ENCODE data around the gene ANO4. TPM values are rescaled to one million over a fixed set of nuclear protein-coding genes. Genes with fewer than 3 reads are reported as not detected.

Gene ANO4
- total RNA-seq, 1 donor from 2014 or later = not detected

DNA sequence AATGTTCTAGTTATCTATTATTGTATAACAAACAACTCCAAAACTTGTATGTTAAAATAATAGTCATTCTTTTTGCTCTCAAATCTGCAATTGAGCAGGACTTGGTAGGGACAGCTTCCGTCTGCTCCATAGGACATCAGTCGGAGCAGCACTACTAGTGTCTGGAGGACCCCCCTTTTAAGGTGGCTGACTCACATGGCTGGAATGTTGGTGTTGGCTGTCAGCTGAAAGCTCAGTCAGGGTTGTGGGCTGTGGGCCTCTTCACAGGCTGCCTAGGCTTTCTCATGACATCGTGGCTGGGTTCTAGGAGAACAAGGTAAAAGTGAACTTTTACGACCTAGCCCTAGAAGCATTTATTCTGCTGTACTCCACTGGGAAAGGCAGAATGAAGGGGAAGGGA is 160.6 kb downstream of the ANO4 start:
- no peak overlapping the region for H3K27ac Mint-ChIP-seq
- H3K36me3 Mint-ChIP-seq (ENCODE audit: low read depth) = no peaks in the 10 kb centered on the region

GRCh38 chr12:100956311-100956852 is 161.8 kb downstream of the ANO4 start:
- H3K27ac Mint-ChIP-seq = no peak overlapping the region
- TF ChIP-seq, protein P1, sequence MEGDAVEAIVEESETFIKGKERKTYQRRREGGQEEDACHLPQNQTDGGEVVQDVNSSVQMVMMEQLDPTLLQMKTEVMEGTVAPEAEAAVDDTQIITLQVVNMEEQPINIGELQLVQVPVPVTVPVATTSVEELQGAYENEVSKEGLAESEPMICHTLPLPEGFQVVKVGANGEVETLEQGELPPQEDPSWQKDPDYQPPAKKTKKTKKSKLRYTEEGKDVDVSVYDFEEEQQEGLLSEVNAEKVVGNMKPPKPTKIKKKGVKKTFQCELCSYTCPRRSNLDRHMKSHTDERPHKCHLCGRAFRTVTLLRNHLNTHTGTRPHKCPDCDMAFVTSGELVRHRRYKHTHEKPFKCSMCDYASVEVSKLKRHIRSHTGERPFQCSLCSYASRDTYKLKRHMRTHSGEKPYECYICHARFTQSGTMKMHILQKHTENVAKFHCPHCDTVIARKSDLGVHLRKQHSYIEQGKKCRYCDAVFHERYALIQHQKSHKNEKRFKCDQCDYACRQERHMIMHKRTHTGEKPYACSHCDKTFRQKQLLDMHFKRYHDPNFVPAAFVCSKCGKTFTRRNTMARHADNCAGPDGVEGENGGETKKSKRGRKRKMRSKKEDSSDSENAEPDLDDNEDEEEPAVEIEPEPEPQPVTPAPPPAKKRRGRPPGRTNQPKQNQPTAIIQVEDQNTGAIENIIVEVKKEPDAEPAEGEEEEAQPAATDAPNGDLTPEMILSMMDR (IDR thresholded peaks at IDR 0.05) = no peak
- no peaks in the 10 kb centered on the region for H3K36me3 Mint-ChIP-seq (ENCODE audit: low read depth)
- H3K9me3 Mint-ChIP-seq = no peaks in the 10 kb centered on the region
- ATAC-seq (ENCODE audit: low read depth) (no peak), DNase-seq (no peak)
- intact Hi-C loops (cut with micrococcal nuclease) = no loop called here
- H3K27me3 Mint-ChIP-seq = peaks cover 3% of the 10 kb centered on the region
- ChIA-PET POLR2A (no interaction called here), CTCF (no interaction called here)
- H3K4me3 Mint-ChIP-seq = no peak overlapping the region
- H3K4me1 Mint-ChIP-seq = no peaks in the 10 kb centered on the region

More for the DNA sequence above, 160.6 kb downstream of the ANO4 start:
- Mint-ChIP-seq H3K27me3 (peaks cover 3% of the 10 kb centered on the region), H3K9me3 (no peaks in the 10 kb centered on the region), H3K4me1 (no peaks in the 10 kb centered on the region), H3K4me3 (no peak overlapping the region)
- ATAC-seq (ENCODE audit: low read depth) (no peak), DNase-seq (no peak)
- CTCF ChIA-PET = no interaction called here
- POLR2A ChIA-PET = no interaction called here
- intact Hi-C loops (cut with micrococcal nuclease) = no loop called here
- TF ChIP-seq, protein P1 (IDR thresholded peaks at IDR 0.05) = no peak

- CTCF ChIA-PET = no interaction called here
- POLR2A ChIA-PET = no interaction called here
- TF ChIP-seq, protein P1 (IDR thresholded peaks at IDR 0.05) = no peak
- no peak overlapping the region for H3K27ac Mint-ChIP-seq
- no peaks in the 10 kb centered on the region for H3K9me3 Mint-ChIP-seq
- DNase-seq (no peak), ATAC-seq (ENCODE audit: low read depth) (no peak)
- no peak overlapping the region for H3K4me3 Mint-ChIP-seq
- peaks cover 3% of the 10 kb centered on the region for H3K27me3 Mint-ChIP-seq
- no peaks in the 10 kb centered on the region for H3K36me3 Mint-ChIP-seq (ENCODE audit: low read depth)
- intact Hi-C loops (cut with micrococcal nuclease) = no loop called here
- H3K4me1 Mint-ChIP-seq = no peaks in the 10 kb centered on the region
Observed at GRCh38 chr12:100959481-100959880, 164.9 kb downstream of the ANO4 start.

GRCh38 chr12:100962086-100962712 is 167.6 kb downstream of the ANO4 start:
- TF ChIP-seq, protein P1 (IDR thresholded peaks at IDR 0.05) = no peak
- intact Hi-C loops (cut with micrococcal nuclease) = no loop called here
- H3K4me1 Mint-ChIP-seq = no peaks in the 10 kb centered on the region
- DNase-seq = no peak
- H3K27ac Mint-ChIP-seq = no peak overlapping the region
- no peak overlapping the region for H3K4me3 Mint-ChIP-seq
- ChIA-PET CTCF (no interaction called here), POLR2A (no interaction called here)
- ATAC-seq (ENCODE audit: low read depth) = no peak
- H3K36me3 Mint-ChIP-seq (ENCODE audit: low read depth) = no peaks in the 10 kb centered on the region
- peaks cover 3% of the 10 kb centered on the region for H3K27me3 Mint-ChIP-seq
- no peaks in the 10 kb centered on the region for H3K9me3 Mint-ChIP-seq

- ATAC-seq (ENCODE audit: low read depth) = no peak
- DNase-seq = no peak
- TF ChIP-seq, protein P1 (IDR thresholded peaks at IDR 0.05) = no peak
- no peak overlapping the region for H3K4me3 Mint-ChIP-seq
- peaks cover 3% of the 10 kb centered on the region for H3K27me3 Mint-ChIP-seq
- no peaks in the 10 kb centered on the region for H3K36me3 Mint-ChIP-seq (ENCODE audit: low read depth)
- H3K4me1 Mint-ChIP-seq = no peaks in the 10 kb centered on the region
- ChIA-PET CTCF (no interaction called here), POLR2A (no interaction called here)
- H3K9me3 Mint-ChIP-seq = no peaks in the 10 kb centered on the region
- no peak overlapping the region for H3K27ac Mint-ChIP-seq
- intact Hi-C loops (cut with micrococcal nuclease) = no loop called here
Observed at GRCh38 chr12:100963381-100963780, 168.8 kb downstream of the ANO4 start.

Measured in activated B cell treated with CpG ODN at 0.5 μM for 24 hours (primary cell).